ENCODE data around the gene GALNT18.

DNA sequence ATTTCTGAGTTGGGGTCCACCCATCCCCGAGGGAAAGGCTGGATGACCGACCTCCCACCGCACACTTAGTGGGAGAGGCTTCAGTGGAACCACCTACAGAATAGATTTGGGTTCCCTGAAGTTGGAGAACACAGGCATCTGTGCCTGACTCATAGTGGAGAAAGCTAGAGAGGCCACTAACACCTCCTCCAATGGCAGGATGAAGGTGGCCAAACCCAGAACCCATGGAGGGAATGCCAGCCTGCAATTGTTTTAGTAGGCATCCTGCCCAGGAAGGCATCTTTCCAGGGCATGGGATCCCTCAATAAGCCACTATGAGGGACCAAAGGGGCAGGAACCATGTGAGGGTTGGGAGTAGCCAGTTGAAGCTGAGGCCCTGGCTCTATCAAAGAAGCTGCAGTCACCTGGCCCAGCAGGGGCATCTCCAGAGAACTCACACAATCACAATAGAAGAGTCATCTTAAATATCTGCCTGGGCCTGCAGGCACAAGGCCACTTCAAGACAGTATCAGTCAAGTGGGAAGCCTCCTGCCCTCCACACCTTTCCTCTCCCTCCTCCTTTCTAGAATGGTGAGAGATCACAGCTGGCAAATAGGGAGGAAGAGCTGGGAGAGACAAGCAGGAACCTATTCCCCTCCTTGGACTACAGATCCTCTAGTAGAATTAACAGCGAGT lies 144.7 kb downstream of the GALNT18 start:
- TF ChIP-seq, protein P1, sequence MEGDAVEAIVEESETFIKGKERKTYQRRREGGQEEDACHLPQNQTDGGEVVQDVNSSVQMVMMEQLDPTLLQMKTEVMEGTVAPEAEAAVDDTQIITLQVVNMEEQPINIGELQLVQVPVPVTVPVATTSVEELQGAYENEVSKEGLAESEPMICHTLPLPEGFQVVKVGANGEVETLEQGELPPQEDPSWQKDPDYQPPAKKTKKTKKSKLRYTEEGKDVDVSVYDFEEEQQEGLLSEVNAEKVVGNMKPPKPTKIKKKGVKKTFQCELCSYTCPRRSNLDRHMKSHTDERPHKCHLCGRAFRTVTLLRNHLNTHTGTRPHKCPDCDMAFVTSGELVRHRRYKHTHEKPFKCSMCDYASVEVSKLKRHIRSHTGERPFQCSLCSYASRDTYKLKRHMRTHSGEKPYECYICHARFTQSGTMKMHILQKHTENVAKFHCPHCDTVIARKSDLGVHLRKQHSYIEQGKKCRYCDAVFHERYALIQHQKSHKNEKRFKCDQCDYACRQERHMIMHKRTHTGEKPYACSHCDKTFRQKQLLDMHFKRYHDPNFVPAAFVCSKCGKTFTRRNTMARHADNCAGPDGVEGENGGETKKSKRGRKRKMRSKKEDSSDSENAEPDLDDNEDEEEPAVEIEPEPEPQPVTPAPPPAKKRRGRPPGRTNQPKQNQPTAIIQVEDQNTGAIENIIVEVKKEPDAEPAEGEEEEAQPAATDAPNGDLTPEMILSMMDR (optimal IDR thresholded peaks at IDR 0.05 in 1 of 3, IDR thresholded peaks at IDR 0.05 in 1 of 3, conservative IDR thresholded peaks at IDR 0.05 in 1 of 3; ENCODE audit: extremely low read depth in 1 of 3, insufficient read depth in 2 of 3, low read length in 3 of 3), result no peak
- no peak for TF ChIP-seq EZH2 (IDR thresholded peaks at IDR 0.05; ENCODE audit: low read length)

Data from keratinocyte (primary cell).